Measurements from ENCODE around the gene TBX18. TPM values are rescaled to one million over a fixed set of nuclear protein-coding genes. Genes with fewer than 3 reads are reported as not detected.

TBX18 gene
- total RNA-seq, 3 donors from 2014 or later = 8.8 to 20.6 (median 17.0) TPM

- Histone ChIP-seq H3K9me3 (no peaks in the 10 kb centered on the region), H3K36me3 (no peaks in the 10 kb centered on the region), H3K27ac (no peak overlapping the region), H3K4me3 (no peak overlapping the region), H3K27me3 (no peaks in the 10 kb centered on the region), H3K4me1 (no peaks in the 10 kb centered on the region)
- TF ChIP-seq CTCF (IDR thresholded peaks at IDR 0.05) = no peak
- TF ChIP-seq POLR2AphosphoS5 (IDR thresholded peaks at IDR 0.05) = no peak
- TF ChIP-seq POLR2A (IDR thresholded peaks at IDR 0.05) = no peak
- intact Hi-C loops (cut with DNase I; ENCODE audit: low total_unique reads) = no loop called here
- no peak for DNase-seq (ENCODE audit: low spot score in 2 of 2)
These were observed 55.3 kb downstream of the TBX18 start for GRCh38 chr6:84709121-84709520.

DNA sequence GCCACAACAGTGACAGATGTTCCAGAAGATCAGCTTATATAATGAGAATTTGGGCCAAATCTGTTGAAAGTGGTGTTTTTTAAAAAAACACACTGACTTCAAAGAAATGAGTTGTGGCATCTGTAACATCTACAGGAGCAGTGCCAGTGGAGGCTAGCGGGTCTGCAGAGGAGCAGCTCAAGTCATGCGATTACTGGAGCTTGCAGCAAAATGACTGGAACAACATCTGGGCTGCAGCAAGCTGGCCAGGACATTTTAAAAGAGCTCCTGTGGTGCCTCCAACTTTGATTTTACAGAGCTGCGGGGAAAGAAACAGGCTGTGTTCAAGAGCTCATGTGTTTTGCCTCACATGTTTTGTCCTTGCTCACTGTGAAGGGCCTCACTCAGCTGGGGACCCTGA, 57.2 kb downstream of the TBX18 start:
- H3K27ac ChIP-seq = no peak overlapping the region
- no peaks in the 10 kb centered on the region for H3K9me3 ChIP-seq
- intact Hi-C loops (cut with DNase I; ENCODE audit: low total_unique reads) = no loop called here

DNA sequence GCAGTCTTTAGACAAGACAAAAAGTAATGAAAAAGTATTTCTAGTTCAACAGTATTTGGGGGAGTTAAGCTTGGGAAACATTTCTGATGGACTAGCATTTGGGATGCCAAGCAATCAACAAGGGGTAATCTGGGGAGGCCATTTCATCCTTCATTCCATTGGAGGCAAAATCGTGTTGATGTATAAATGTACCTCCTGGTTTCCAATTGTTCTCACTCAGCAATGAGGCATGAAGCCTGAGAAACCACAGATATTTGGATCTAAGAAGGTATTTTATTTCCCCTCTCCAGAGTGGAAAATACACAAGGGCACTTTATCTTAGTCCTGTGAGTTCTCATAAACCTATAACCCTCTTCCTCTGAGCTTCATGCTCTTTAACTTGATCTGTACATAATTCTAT, 68.2 kb downstream of the TBX18 start:
- Histone ChIP-seq H3K36me3 (no peaks in the 10 kb centered on the region), H3K4me1 (no peaks in the 10 kb centered on the region), H3K27me3 (no peaks in the 10 kb centered on the region), H3K27ac (no peak overlapping the region), H3K9me3 (no peaks in the 10 kb centered on the region), H3K4me3 (no peak overlapping the region)
- no peak for DNase-seq (ENCODE audit: low spot score in 2 of 2)
- intact Hi-C loops (cut with DNase I; ENCODE audit: low total_unique reads) = no loop called here
- TF ChIP-seq CTCF (IDR thresholded peaks at IDR 0.05) (no peak), POLR2AphosphoS5 (IDR thresholded peaks at IDR 0.05) (no peak), POLR2A (IDR thresholded peaks at IDR 0.05) (no peak)

More for the DNA sequence above, 57.2 kb downstream of the TBX18 start:
- H3K36me3 ChIP-seq = no peaks in the 10 kb centered on the region
- TF ChIP-seq POLR2A (IDR thresholded peaks at IDR 0.05) = no peak
- TF ChIP-seq POLR2AphosphoS5 (IDR thresholded peaks at IDR 0.05) = no peak
- TF ChIP-seq CTCF (IDR thresholded peaks at IDR 0.05) = no peak
- DNase-seq (ENCODE audit: low spot score in 2 of 2) = no peak
- no peak overlapping the region for H3K4me3 ChIP-seq
- no peaks in the 10 kb centered on the region for H3K4me1 ChIP-seq
- H3K27me3 ChIP-seq = no peaks in the 10 kb centered on the region

- intact Hi-C loops (cut with DNase I; ENCODE audit: low total_unique reads) = no loop called here
These were observed 72.3 kb downstream of the TBX18 start for GRCh38 chr6:84691978-84692623.

More at GRCh38 chr6:84691978-84692623, 72.3 kb downstream of the TBX18 start:
- Histone ChIP-seq H3K9me3 (no peaks in the 10 kb centered on the region), H3K4me3 (no peak overlapping the region), H3K27me3 (no peaks in the 10 kb centered on the region), H3K36me3 (no peaks in the 10 kb centered on the region), H3K27ac (no peak overlapping the region), H3K4me1 (no peaks in the 10 kb centered on the region)
- no peak for DNase-seq (ENCODE audit: low spot score in 2 of 2)
- TF ChIP-seq POLR2A (IDR thresholded peaks at IDR 0.05) (no peak), CTCF (IDR thresholded peaks at IDR 0.05) (no peak), POLR2AphosphoS5 (IDR thresholded peaks at IDR 0.05) (no peak)

Data from breast epithelium (tissue), 4 donors.